ENCODE results near the gene BMPER. TPM values are rescaled to one million over a fixed set of nuclear protein-coding genes. Genes with fewer than 3 reads are reported as not detected.

BMPER gene
- total and polyA plus RNA-seq, 2 of the 8 experiments (the other 6 are each of a cell fraction or from before 2014, with no cell fraction given) = 0.33 to 0.69 TPM

GRCh38 chr7:34011696-34012095 lies 106.4 kb downstream of the BMPER start:
- Histone ChIP-seq H3K79me1 (ENCODE audit: low read depth, low read length) (no peaks in the 10 kb centered on the region), H3K79me2 (ENCODE audit: control insufficient read depth in 1 of 2, insufficient read depth in 2 of 2, low read length in 2 of 2) (no peaks in the 10 kb centered on the region), H3K27me3 (replicated peaks in 1 of 4; ENCODE audit: control insufficient read depth in 3 of 4, extremely low read depth in 1 of 4, insufficient read depth in 3 of 4, low read length in 3 of 4) (peaks cover 0 to 2% (median 0%) of the 10 kb centered on the region in 4 experiments; a peak in 1 of 7 replicates), H3K23ac (ENCODE audit: insufficient read length) (no peak overlapping the region), H3K36me3 (ENCODE audit: control insufficient read depth in 2 of 4, insufficient read depth in 4 of 4, low read length in 3 of 4) (no peaks in the 10 kb centered on the region), H3K4me2 (ENCODE audit: insufficient read depth in 1 of 2, low read depth in 2 of 2, low read length in 2 of 2) (no peak overlapping the region), H4K20me1 (replicated peaks in 1 of 2; ENCODE audit: control insufficient read depth in 1 of 2, insufficient read depth in 2 of 2, low read length in 2 of 2) (no peaks in the 10 kb centered on the region), H2BK15ac (ENCODE audit: low read length) (no peak overlapping the region), H4K91ac (replicated peaks; ENCODE audit: insufficient read length, low read length) (no peak overlapping the region), H3K4ac (replicated peaks; ENCODE audit: insufficient read length, low read depth, low read length) (no peak overlapping the region), H3K14ac (ENCODE audit: insufficient read length) (no peak overlapping the region), H3K9ac (replicated peaks in 1 of 4; ENCODE audit: extremely low read depth in 1 of 4, low read depth in 3 of 4, low read length in 3 of 4) (no peak overlapping the region), H2BK12ac (ENCODE audit: low read depth, low read length) (no peak overlapping the region), H4K5ac (ENCODE audit: insufficient read length, low read depth, low read length) (no peak overlapping the region), H2AK5ac (ENCODE audit: low read depth, low read length) (no peak overlapping the region), H3K27ac (ENCODE audit: low read depth, low read length) (no peak overlapping the region), H2AFZ (ENCODE audit: low read length) (no peak overlapping the region), H3K9me3 (ENCODE audit: insufficient read depth in 2 of 2, low read depth in 1 of 2, low read length in 1 of 2) (no peaks in the 10 kb centered on the region), H3K18ac (ENCODE audit: extremely low read depth, low read length) (no peak overlapping the region), H3K4me1 (replicated peaks in 1 of 4; ENCODE audit: control insufficient read depth in 3 of 4, insufficient read depth in 4 of 4, low read length in 3 of 4) (no peaks in the 10 kb centered on the region), H2BK20ac (ENCODE audit: low read length) (no peak overlapping the region), H3K4me3 (ENCODE audit: extremely low read depth in 1 of 4, insufficient read depth in 2 of 4, low read depth in 3 of 4, low read length in 4 of 4) (no peak overlapping the region), H2BK120ac (replicated peaks; ENCODE audit: low read depth, low read length) (no peak overlapping the region), H2BK5ac (ENCODE audit: low read depth, low read length) (no peak overlapping the region), H4K8ac (ENCODE audit: extremely low read depth, insufficient read depth, low read length) (no peak overlapping the region), H3K56ac (replicated peaks; ENCODE audit: insufficient read length, low read depth, low read length) (no peak overlapping the region), H3K23me2 (ENCODE audit: low read depth, low read length) (no peaks in the 10 kb centered on the region)
- POLR2A ChIA-PET (ENCODE audit: partially characterized antibody) = no interaction called here
- WGBS, 2 experiments (ENCODE audit: extremely low coverage in 1 of 2, insufficient coverage in 1 of 2, insufficient read length in 1 of 2, insufficient replicate concordance in 2 of 2, low coverage in 1 of 2, low lambda C conversion rate in 2 of 2, missing lambda C conversion rate in 1 of 2) = 76% methylated on average over 1 of the region's 1 CpG; no CpG with 5 or more reads in 1 of the 2 experiments
- DNase-seq (ENCODE audit: low read depth in 1 of 2, low spot score in 2 of 2) (no peak), FAIRE-seq (no peak)
- TF ChIP-seq SIX5 (IDR thresholded peaks at IDR 0.05; ENCODE audit: low read depth, low read length) (no peak), POLR2A (IDR thresholded peaks at IDR 0.05; ENCODE audit: control extremely low read depth in 1 of 2, low read depth in 2 of 2, low read length in 2 of 2) (no peak), SP2 (IDR thresholded peaks at IDR 0.05; ENCODE audit: low read length) (no peak), BRCA1 (IDR thresholded peaks at IDR 0.05; ENCODE audit: low read depth, low read length) (no peak), RAD21 (IDR thresholded peaks at IDR 0.05 in 1 of 2, conservative IDR thresholded peaks at IDR 0.05 in 1 of 2; ENCODE audit: low read depth in 2 of 2, low read length in 2 of 2) (no peak), RXRA (IDR thresholded peaks at IDR 0.05; ENCODE audit: insufficient read depth, low read depth, low read length) (no peak), PHF8 (conservative IDR thresholded peaks at IDR 0.05; ENCODE audit: low read depth, low read length) (no peak), KDM1A (IDR thresholded peaks at IDR 0.05; ENCODE audit: borderline replicate concordance, low read length) (no peak), SP1 (IDR thresholded peaks at IDR 0.05; ENCODE audit: low read depth, low read length) (no peak), GABPA (IDR thresholded peaks at IDR 0.05; ENCODE audit: borderline replicate concordance, insufficient read depth, low read length) (no peak), MAFK (IDR thresholded peaks at IDR 0.05; ENCODE audit: low read depth, low read length) (no peak), EZH2 (IDR thresholded peaks at IDR 0.05; ENCODE audit: low read depth, low read length, severe bottlenecking) (no peak)
- CTCF ChIA-PET (ENCODE audit: partially characterized antibody) = no interaction called here

Data from H1 (cell line).